T-helper 17 cell (primary cell): ENCODE results near the gene IL6. TPM values are rescaled to one million over a fixed set of nuclear protein-coding genes. Genes with fewer than 3 reads are reported as not detected.
"Not testable (repeated sequence)": the region's sequence is repeated elsewhere in the genome, so short reads cannot be mapped to it uniquely, and the experiment has no call there.

Experiments
- ATAC-seq: fragments of 150-1000 bp; cut with Tn5 transposase; 2 replicates; pipeline ENCODE4 v1.10.0; 2021; ENCODE audit warnings: mild to moderate bottlenecking, moderate library complexity
- DNase-seq, 3 donors: peaks; one replicate each; pipeline versions ENCODE4 v3.0.0 to v3.0.0-alpha.2; 2020 to 2021
- H3K9me3 ChIP-seq: one replicate; pipeline ENCODE4 v1.7.0; 2013; ENCODE audit warnings: low read length, mild to moderate bottlenecking; ENCODE audit not compliant: control insufficient read depth, poor library complexity, severe bottlenecking
- H3K27ac Mint-ChIP-seq: one replicate; pipeline ENCODE4 v1.8.0; 2022; ENCODE audit warnings: mild to moderate bottlenecking, moderate library complexity, mixed read lengths
- H3K27me3 Mint-ChIP-seq: one replicate; pipeline ENCODE4 v1.8.0; 2022; ENCODE audit warnings: mixed read lengths
- H3K36me3 Mint-ChIP-seq: one replicate; pipeline ENCODE4 v1.8.0; 2022; ENCODE audit warnings: low read depth, mixed read lengths
- H3K4me1 Mint-ChIP-seq: one replicate; pipeline ENCODE4 v1.8.0; 2022; ENCODE audit warnings: mild to moderate bottlenecking, mixed read lengths
- H3K4me3 Mint-ChIP-seq: one replicate; pipeline ENCODE4 v1.8.0; 2022; ENCODE audit warnings: mild to moderate bottlenecking, moderate library complexity, mixed read lengths
- total RNA-seq, 4 donors: library from RNA in 2 of 4; stranded (reverse) in 2 of 4; gene quantifications; one replicate each; pipeline ENCODE4 v1.2.3 and lab custom pipeline; 2022 to 2026

Gene IL6
- total RNA-seq, 2 donors from 2014 or later: 0.57 to 1.5 TPM

DNA sequence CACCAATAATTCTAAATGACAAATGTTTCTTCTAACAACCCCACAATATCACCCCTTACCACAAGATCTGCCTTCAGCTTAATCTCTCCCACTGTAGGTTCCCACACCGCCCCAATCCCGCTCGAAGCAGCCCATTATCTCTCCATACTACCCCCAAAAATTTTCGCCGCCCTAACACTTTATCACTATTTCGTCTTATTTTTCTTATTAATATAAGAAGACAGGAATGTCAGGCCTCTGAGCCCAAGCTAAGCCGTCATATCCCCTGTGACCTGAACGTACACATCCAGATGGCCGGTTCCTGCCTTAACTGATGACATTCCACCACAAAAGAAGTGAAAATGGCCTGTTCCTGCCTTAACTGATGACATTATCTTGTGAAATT lies 18.3 kb upstream of the IL6 start:
- not testable (repeated sequence) for H3K9me3 ChIP-seq, H3K4me1 Mint-ChIP-seq, H3K4me3 Mint-ChIP-seq, ATAC-seq, DNase-seq, H3K36me3 Mint-ChIP-seq, H3K27ac Mint-ChIP-seq
- H3K27me3 Mint-ChIP-seq: peaks cover 12% of the 10 kb centered on the region

DNA sequence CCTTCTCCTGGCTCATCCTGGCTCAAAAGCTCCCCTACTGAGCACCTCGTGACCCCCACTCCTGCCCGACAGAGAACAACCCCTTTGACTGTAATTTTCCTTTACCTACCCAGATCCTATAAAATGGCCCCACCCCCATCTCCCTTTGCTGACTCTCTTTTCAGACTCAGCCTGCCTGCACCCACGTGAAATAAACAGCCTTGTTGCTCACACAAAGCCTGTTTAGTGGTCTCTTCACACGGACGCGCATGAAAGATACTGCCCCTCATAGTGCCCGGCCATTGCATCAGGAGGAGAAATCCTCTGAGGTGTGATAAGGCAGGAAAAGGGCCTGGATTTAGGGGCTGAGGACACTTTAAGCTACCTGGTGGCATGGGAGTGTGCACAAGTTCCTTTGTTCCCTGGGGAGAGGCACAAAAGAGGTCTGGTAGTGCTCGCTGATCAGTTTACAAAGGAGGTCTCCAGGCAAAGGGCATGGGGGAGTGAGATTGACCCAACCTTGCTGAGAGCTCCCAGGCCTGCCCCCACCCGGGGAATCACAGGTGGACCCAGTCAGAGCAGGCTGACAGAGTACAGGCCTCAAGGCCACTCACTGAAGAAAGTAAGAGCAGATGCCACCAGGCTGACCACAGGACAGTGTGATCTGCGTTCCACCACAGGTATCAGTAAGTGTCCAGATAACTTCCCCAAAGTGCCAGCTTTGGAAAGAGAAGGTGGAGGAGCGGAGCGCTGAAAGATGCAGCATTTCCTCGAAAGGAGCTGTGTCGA lies 17.8 kb upstream of the IL6 start:
- not testable (repeated sequence) for H3K27ac Mint-ChIP-seq, DNase-seq, H3K4me1 Mint-ChIP-seq, H3K9me3 ChIP-seq, H3K27me3 Mint-ChIP-seq, H3K4me3 Mint-ChIP-seq, ATAC-seq, H3K36me3 Mint-ChIP-seq

DNA sequence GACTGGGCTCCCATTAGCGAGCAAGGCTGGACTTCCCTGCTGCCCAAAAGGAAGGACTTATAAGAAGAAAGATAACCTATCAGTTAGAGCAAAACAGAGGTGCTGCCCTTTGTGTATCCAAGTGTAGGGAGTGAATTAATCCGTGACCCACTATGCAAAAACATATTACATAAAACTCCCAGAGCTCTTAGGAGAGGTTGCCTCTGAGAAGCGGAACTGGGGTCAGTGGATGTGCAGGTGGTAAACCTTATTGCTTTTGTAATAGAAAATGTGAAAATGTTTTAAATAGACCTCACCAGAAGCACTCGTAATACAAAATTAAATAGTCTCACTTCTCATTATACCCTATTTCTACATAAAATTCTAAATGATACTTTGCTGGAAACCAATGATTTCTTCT lies 17.1 kb upstream of the IL6 start:
- H3K4me1 Mint-ChIP-seq: peaks cover 3% of the 10 kb centered on the region
- H3K27ac Mint-ChIP-seq: no peak overlapping the region
- no peaks in the 10 kb centered on the region for H3K36me3 Mint-ChIP-seq
- ATAC-seq: no peak
- peaks cover 12% of the 10 kb centered on the region for H3K27me3 Mint-ChIP-seq
- no peak for DNase-seq
- H3K4me3 Mint-ChIP-seq: no peak overlapping the region
- no peaks in the 10 kb centered on the region for H3K9me3 ChIP-seq

DNA sequence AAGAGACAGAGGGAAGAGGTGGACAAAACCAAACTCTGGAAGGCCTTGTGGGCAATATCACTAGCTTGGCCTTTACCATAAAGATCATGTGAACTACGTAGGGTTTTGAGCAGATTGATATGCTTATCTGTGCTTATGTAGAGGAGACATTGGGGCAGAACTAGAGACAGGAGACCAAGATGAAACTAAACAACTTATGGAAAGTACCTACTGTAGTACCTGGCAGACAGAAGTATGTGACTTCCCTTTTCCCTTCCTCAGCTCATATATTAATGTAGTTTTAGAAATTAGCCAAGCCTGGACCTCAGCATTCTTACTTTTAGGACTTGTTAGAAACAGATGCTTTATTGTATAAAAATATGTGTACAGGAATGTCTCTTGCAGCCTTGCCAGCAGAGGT lies 14.0 kb upstream of the IL6 start:
- Mint-ChIP-seq H3K4me1 (peaks cover 5% of the 10 kb centered on the region), H3K27me3 (peaks cover 21% of the 10 kb centered on the region), H3K27ac (no peak overlapping the region), H3K4me3 (no peak overlapping the region), H3K36me3 (no peaks in the 10 kb centered on the region)
- H3K9me3 ChIP-seq: no peaks in the 10 kb centered on the region
- ATAC-seq (peak; percentile 52), DNase-seq (no peak)

DNA sequence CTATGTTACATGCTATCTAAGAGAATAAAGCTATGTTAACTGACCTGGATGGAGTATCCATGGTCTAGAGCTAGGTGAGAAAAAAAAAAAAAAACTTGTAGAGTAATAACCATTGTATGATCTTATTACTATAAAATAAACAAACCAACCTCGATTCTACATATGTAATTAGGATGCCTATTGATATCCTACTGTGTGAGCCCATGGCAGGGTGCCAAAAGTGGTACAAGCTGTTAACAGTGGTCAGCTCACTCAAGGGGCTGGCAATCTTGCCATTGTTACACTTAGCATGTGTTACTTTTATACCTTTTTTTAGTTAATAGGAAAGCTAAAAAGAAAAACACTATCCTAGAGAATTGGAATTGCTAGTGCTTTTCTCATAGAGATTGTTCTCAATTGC lies 13.5 kb upstream of the IL6 start:
- ATAC-seq (no peak), DNase-seq (no peak)
- no peaks in the 10 kb centered on the region for H3K9me3 ChIP-seq
- Mint-ChIP-seq H3K4me3 (no peak overlapping the region), H3K27ac (no peak overlapping the region), H3K27me3 (peaks cover 21% of the 10 kb centered on the region), H3K4me1 (peaks cover 5% of the 10 kb centered on the region), H3K36me3 (no peaks in the 10 kb centered on the region)

DNA sequence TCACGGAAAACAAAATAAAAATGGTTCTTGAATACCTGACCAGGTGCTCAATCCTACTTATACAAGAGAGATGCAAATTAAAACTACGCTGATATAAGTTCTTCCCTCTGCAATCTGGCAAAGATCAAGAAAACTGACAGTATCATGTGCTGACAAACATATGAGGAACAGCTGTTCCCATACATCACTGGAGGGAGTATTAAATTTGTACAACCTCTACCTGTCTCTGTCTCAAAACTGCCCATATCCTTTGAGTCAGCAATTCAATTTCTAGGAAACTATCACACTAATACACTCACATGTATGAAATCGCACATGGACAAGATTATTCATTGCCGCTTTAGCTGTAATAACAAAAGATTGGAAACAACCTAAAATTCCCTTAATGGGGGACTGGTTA lies 11.0 kb upstream of the IL6 start:
- Mint-ChIP-seq H3K4me3 (no peak overlapping the region), H3K27me3 (peaks cover 29% of the 10 kb centered on the region), H3K36me3 (peaks cover 3% of the 10 kb centered on the region), H3K27ac (no peak overlapping the region), H3K4me1 (peaks cover 10% of the 10 kb centered on the region)
- DNase-seq (no peak), ATAC-seq (no peak)
- H3K9me3 ChIP-seq: no peaks in the 10 kb centered on the region

DNA sequence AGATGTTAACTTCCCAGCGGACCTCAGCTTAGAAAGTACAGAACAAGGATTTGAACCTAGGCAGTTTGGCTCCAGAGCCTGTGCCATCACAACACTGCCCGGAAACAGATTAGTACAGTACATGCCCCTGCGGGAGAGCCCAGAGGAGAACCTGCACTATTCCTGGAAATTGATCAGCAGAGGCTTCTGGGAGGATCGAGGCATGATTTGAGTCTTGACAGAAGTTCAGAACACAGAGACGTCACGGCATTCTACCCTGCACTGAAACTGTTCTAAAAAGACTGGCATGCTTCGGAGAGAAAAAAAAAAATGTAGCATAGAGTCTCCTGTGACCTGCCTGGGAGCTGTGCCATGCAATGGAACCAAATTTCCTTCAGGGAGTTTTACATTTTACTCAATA lies 9.2 kb upstream of the IL6 start:
- ATAC-seq (no peak), DNase-seq (no peak)
- Mint-ChIP-seq H3K36me3 (peaks cover 3% of the 10 kb centered on the region), H3K27me3 (peaks cover 22% of the 10 kb centered on the region), H3K4me1 (peaks cover 8% of the 10 kb centered on the region), H3K27ac (no peak overlapping the region), H3K4me3 (no peak overlapping the region)
- no peaks in the 10 kb centered on the region for H3K9me3 ChIP-seq

DNA sequence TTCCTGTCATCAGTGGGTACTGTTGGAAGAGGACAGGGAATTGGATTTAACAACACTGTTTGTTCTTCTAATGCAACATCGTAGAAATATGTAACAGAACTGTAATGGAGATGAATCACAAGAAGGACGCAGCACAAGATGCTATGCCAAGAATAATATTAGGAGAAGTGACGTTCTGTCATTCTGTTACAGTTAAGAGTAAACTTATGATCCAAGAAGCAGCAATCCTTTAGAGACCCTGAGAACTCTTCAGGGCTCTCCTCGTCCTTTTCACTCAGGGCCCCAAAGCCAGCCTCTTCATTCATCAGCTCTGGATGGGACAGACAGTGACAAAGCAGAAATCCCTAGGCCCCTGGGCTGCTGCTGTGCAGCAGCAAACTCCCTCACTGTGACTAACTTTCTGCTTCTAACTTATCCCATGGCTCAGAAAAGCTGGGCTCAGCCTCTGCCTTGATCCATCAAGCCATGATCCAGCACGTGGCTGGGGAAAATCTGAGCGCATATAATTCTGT lies 8.7 kb upstream of the IL6 start:
- no peak overlapping the region for H3K27ac Mint-ChIP-seq
- peaks cover 9% of the 10 kb centered on the region for H3K4me1 Mint-ChIP-seq
- no peaks in the 10 kb centered on the region for H3K9me3 ChIP-seq
- no peak overlapping the region for H3K4me3 Mint-ChIP-seq
- no peak for ATAC-seq
- peaks cover 25% of the 10 kb centered on the region for H3K27me3 Mint-ChIP-seq
- H3K36me3 Mint-ChIP-seq: peaks cover 3% of the 10 kb centered on the region
- no peak for DNase-seq

DNA sequence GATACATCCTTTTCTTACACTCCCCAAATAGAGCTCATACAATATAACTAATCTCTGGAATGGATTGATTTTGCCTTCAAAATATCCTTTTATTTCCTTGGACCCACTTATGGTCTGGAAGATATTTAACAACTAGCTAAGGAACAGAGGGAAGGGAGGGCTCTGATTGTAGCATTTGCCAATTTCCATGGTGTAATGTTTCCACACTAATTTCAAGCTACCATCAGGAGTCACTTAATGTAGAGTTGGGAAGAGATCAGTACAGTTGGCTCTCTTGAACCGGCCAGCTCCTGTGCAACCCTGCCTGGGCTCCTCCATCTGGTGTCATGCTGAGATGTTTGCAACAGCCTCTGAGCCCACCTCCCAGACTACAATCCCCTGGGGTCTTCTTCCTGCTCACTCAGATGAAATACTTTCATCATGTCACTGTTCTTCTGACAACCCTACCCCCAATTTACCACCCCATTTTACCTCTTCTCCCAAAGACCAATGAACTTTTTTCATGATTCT lies 8.0 kb upstream of the IL6 start:
- peaks cover 3% of the 10 kb centered on the region for H3K36me3 Mint-ChIP-seq
- ATAC-seq (no peak), DNase-seq (no peak)
- H3K9me3 ChIP-seq: no peaks in the 10 kb centered on the region
- H3K4me3 Mint-ChIP-seq: no peak overlapping the region
- peaks cover 12% of the 10 kb centered on the region for H3K4me1 Mint-ChIP-seq
- no peak overlapping the region for H3K27ac Mint-ChIP-seq
- H3K27me3 Mint-ChIP-seq: peaks cover 30% of the 10 kb centered on the region

DNA sequence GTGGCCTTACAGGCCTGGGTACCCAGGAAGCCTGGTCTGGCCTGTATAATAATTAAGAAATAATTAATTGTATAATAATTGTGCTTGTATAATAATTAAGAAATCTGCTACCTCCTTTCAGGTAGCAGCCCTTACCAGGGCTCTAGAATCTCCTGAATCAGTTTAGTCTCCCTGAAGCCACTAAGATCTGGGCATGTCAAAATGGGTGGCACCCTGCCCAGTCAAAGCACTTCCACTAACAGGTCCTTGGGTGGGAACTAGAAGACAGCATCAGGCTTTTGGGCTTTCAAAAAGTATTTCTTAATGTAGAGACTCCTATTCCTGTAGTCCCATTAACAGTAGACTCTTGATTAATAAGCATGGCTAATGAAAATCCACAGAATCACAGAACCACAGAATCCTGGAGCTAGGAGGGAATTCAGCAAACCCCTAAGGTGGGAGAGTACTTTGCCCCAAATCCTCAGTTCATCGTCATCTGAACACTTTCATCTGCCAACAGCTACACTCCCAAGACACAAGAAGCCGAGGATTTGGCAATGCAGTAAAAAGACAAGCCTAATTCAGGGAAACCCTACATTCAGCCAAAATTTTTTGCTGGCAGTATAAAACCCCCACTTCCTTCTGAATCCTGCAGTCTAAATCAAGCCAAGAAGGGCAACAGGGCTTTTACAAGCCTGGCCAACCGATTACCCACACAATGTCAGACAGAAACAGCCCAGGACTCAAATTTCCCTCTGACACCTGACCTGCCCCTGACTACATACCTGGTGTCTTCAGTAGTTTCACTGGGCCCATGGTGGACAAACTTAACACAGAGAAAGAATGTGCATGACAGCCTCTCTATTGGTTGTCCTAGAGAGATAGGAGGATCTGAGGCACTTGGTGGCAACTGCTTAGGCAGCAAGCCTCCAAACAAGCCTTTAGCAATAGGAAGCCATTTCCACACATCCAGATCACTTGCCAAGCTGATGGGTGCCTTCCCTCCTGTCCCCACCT lies 5.9 kb upstream of the IL6 start:
- Mint-ChIP-seq H3K4me3 (no peak overlapping the region), H3K27ac (no peak overlapping the region), H3K36me3 (peaks cover 3% of the 10 kb centered on the region), H3K27me3 (peaks cover 30% of the 10 kb centered on the region), H3K4me1 (peaks cover 14% of the 10 kb centered on the region)
- DNase-seq: no peak
- ATAC-seq: no peak
- no peaks in the 10 kb centered on the region for H3K9me3 ChIP-seq

DNA sequence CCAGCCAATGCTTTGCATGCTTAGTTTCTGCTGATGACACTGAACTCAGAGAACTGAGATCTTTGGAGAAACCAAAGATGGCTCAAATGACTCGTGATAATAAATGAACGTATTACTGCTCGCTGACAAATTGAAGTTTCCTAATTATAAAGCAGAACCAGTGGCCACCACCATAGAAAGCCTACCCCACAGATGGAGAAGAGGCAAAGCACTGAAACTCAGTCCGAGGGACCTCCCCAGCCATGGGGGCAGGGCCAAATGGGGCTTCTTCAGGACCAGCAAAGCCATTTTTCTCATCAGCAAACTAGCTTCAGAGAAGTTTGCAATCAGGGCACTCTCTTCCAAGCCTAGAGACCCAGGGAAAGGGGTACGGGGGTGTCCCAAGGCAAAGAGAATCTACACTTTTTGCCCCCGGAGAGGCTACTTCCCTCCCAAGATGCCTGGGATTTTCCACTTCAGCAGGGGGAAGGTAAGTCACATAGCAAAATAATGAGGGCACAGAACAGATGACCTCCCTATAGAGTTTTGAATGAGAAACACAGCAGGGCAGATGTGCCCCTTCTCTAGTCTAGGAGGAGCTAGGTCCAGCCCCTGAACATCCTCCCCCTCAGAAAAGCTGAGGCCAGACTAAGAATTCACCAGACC lies 4.3 kb upstream of the IL6 start:
- Mint-ChIP-seq H3K4me3 (no peak overlapping the region), H3K27ac (no peak overlapping the region), H3K4me1 (peaks cover 17% of the 10 kb centered on the region), H3K27me3 (peaks cover 37% of the 10 kb centered on the region), H3K36me3 (peaks cover 3% of the 10 kb centered on the region)
- ATAC-seq: no peak
- no peaks in the 10 kb centered on the region for H3K9me3 ChIP-seq
- no peak for DNase-seq

DNA sequence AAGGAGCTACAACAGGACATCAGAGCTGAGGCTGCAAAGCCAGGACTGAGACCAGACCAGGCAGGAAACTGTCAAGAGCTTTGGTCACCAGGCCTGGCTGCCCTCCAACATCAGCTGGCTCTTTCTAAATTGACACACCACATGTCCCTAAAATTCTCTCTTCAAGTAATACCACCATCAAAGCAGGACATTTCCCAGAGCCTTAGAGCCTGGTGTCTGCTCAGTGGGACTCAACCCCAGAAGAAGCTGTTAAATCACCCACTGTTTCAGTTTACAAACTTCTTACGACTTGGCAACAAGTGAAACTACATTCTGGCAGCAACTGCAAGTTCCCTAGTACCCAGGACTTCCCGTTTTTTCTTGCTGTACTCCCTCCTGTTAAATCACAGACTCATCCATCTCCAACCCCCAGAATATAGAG lies 3.8 kb upstream of the IL6 start:
- DNase-seq (no peak), ATAC-seq (no peak)
- Mint-ChIP-seq H3K4me3 (no peak overlapping the region), H3K36me3 (peaks cover 3% of the 10 kb centered on the region), H3K27me3 (peaks cover 37% of the 10 kb centered on the region), H3K27ac (no peak overlapping the region), H3K4me1 (peaks cover 17% of the 10 kb centered on the region)
- no peaks in the 10 kb centered on the region for H3K9me3 ChIP-seq

DNA sequence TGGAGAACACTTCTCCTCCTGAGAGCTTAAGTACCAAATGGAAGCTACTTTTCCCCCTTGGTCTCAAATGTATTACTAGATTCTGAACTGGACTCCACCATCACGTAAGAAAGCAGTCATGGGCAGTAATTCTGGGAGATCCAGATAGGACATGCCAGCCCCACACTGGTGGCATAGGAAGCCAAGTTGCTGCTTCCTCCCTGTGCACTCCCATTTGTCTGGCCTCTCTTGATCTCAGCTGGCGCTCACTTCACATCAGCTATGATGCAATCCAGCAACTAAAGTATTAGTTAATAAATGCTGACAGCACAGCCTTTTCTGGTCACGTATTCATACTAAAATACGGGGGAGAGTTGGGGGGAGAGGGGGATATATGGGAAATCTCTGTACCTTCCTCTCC lies 3.4 kb upstream of the IL6 start:
- no peaks in the 10 kb centered on the region for H3K9me3 ChIP-seq
- Mint-ChIP-seq H3K4me3 (peak overlapping the region; percentile 41), H3K27ac (no peak overlapping the region), H3K4me1 (peaks cover 17% of the 10 kb centered on the region), H3K36me3 (peaks cover 3% of the 10 kb centered on the region), H3K27me3 (peaks cover 37% of the 10 kb centered on the region)
- DNase-seq (no peak), ATAC-seq (no peak)
